Neuronal stem cell (in vitro differentiated cells): Measurements from ENCODE around the gene LAMB4.

ENCODE experiments used
- DNase-seq: peaks from one replicate; pipeline ENCODE4 v3.0.0-alpha.2; 2013; ENCODE audit warnings: low spot score
- H2AFZ ChIP-seq: one replicate; pipeline ENCODE4 v1.6.1; 2013; ENCODE audit warnings: mild to moderate bottlenecking, low read length, inconsistent platforms
- H2AK5ac ChIP-seq: 2 replicates; pipeline ENCODE4 v1.6.1; 2013; ENCODE audit warnings: low read depth, mild to moderate bottlenecking, inconsistent platforms, low read length, moderate library complexity, mixed read lengths
- H2BK120ac ChIP-seq: 2 replicates; pipeline ENCODE4 v1.6.1; 2013; ENCODE audit warnings: low read depth, mild to moderate bottlenecking, inconsistent platforms, low read length, moderate library complexity, mixed read lengths
- H2BK12ac ChIP-seq: one replicate; pipeline ENCODE4 v1.6.1; 2013; ENCODE audit warnings: low read length, inconsistent platforms
- H2BK15ac ChIP-seq: 2 replicates; pipeline ENCODE4 v1.6.1; 2013; ENCODE audit warnings: mild to moderate bottlenecking, low read length, inconsistent platforms, mixed read lengths
- H2BK5ac ChIP-seq: one replicate; pipeline ENCODE4 v1.6.1; 2013; ENCODE audit warnings: inconsistent platforms, mild to moderate bottlenecking, low read length, moderate library complexity
- H3K14ac ChIP-seq: one replicate; pipeline ENCODE4 v1.6.1; 2013; ENCODE audit warnings: low read length, inconsistent platforms
- H3K18ac ChIP-seq: 2 replicates; pipeline ENCODE4 v1.6.1; 2013; ENCODE audit warnings: low read length, inconsistent platforms
- H3K23ac ChIP-seq: 2 replicates; pipeline ENCODE4 v1.6.1; 2013; ENCODE audit warnings: low read depth, mild to moderate bottlenecking, mixed read lengths, low read length, inconsistent platforms; ENCODE audit not compliant: poor library complexity
- H3K27ac ChIP-seq: replicated peaks from 3 replicates; pipeline ENCODE4 v1.5.1; 2013; ENCODE audit warnings: low read length, inconsistent platforms
- H3K27me3 ChIP-seq, 3 experiments: 2 replicates each; pipeline ENCODE4 v1.6.1; 2013; ENCODE audit warnings: low read length in 3 of 3, mild to moderate bottlenecking in 2 of 3, inconsistent platforms in 1 of 3, low read depth in 1 of 3, mixed read lengths in 1 of 3, moderate library complexity in 1 of 3; ENCODE audit not compliant: control insufficient read depth in 3 of 3, insufficient read depth in 3 of 3
- H3K36me3 ChIP-seq, 2 donors: replicated peaks in 1 of 2; 2 replicates each; pipeline ENCODE4 v1.6.1; 2013; ENCODE audit warnings: low read length in 2 of 2; ENCODE audit not compliant: control insufficient read depth in 2 of 2, insufficient read depth in 2 of 2
- H3K4ac ChIP-seq: 2 replicates; pipeline ENCODE4 v1.6.1; 2013; ENCODE audit warnings: inconsistent platforms, mild to moderate bottlenecking, low read length, moderate library complexity
- H3K4me1 ChIP-seq, 2 donors: 1 replicate in 1 of 2; 2 replicates in 1 of 2; pipeline ENCODE4 v1.6.1; 2013; ENCODE audit warnings: low read length in 2 of 2, low read depth in 1 of 2; ENCODE audit not compliant: control insufficient read depth in 2 of 2, insufficient read depth in 1 of 2
- H3K4me2 ChIP-seq: one replicate; pipeline ENCODE4 v1.6.1; 2013; ENCODE audit warnings: mild to moderate bottlenecking, low read length, inconsistent platforms; ENCODE audit not compliant: insufficient read depth, poor library complexity, severe bottlenecking
- H3K4me3 ChIP-seq, 2 donors: 2 replicates each; pipeline ENCODE4 v1.5.1; 2013; ENCODE audit warnings: low read length in 2 of 2, mild to moderate bottlenecking in 2 of 2, inconsistent platforms in 1 of 2, moderate library complexity in 1 of 2
- H3K79me1 ChIP-seq: one replicate; pipeline ENCODE4 v1.6.1; 2013; ENCODE audit warnings: low read depth, mild to moderate bottlenecking, inconsistent platforms, low read length, moderate library complexity
- H3K9ac ChIP-seq: one replicate; pipeline ENCODE4 v1.6.1; 2013; ENCODE audit warnings: mild to moderate bottlenecking, low read depth, low read length, inconsistent platforms; ENCODE audit not compliant: poor library complexity
- H3K9me3 ChIP-seq, 2 donors: replicated peaks in 1 of 2; 2 replicates each; pipeline versions ENCODE3 to v1.6.1; 2013; ENCODE audit warnings: low read length in 2 of 2, mild to moderate bottlenecking in 2 of 2, inconsistent platforms in 1 of 2, low read depth in 1 of 2, mixed read lengths in 1 of 2, moderate library complexity in 1 of 2; ENCODE audit not compliant: control insufficient read depth in 2 of 2, insufficient read depth in 1 of 2
- H4K8ac ChIP-seq: one replicate; pipeline ENCODE4 v1.6.1; 2013; ENCODE audit warnings: low read depth, mild to moderate bottlenecking, inconsistent platforms, low read length, moderate library complexity
- H4K91ac ChIP-seq: one replicate; pipeline ENCODE4 v1.6.1; 2013; ENCODE audit warnings: low read length, low read depth, mild to moderate bottlenecking, inconsistent platforms; ENCODE audit not compliant: poor library complexity
- WGBS, 2 donors: extraction: QIAGEN DNeasy Blood & Tissue Kit; methylation state at CpG; one replicate each; pipeline ENCODE4 v1.1.7; 2013; ENCODE audit warnings: missing lambda C conversion rate in 2 of 2, mixed read lengths in 1 of 2; ENCODE audit not compliant: insufficient read length in 2 of 2, insufficient replicate concordance in 1 of 2; ENCODE audit errors: extremely low coverage in 2 of 2; 5-methylcytosine and 5-hydroxymethylcytosine counted together

Gene LAMB4

GRCh38 chr7:108067844-108068243 lies 62.3 kb downstream of the LAMB4 start:
- no peak overlapping the region for H3K4me2 ChIP-seq
- H4K8ac ChIP-seq = no peak overlapping the region
- H3K14ac ChIP-seq = no peak overlapping the region
- no peak overlapping the region for H2BK5ac ChIP-seq
- no peaks in the 10 kb centered on the region for H3K36me3 ChIP-seq
- H2BK120ac ChIP-seq = no peak overlapping the region
- peak overlapping the region; percentile 49 for H4K91ac ChIP-seq
- no peak overlapping the region for H2AK5ac ChIP-seq
- H2AFZ ChIP-seq = no peak overlapping the region
- no peak overlapping the region for H3K9ac ChIP-seq
- no peak for DNase-seq
- no peak overlapping the region for H2BK15ac ChIP-seq
- H3K23ac ChIP-seq = no peak overlapping the region
- H3K4me3 ChIP-seq = no peak overlapping the region
- no peaks in the 10 kb centered on the region for H3K79me1 ChIP-seq
- no peak overlapping the region for H2BK12ac ChIP-seq
- WGBS, 2 donors = no CpG with 5 or more reads among the region's 7 CpGs
- H3K4me1 ChIP-seq = no peaks in the 10 kb centered on the region
- H3K27ac ChIP-seq = no peak overlapping the region
- no peaks in the 10 kb centered on the region for H3K9me3 ChIP-seq
- peak overlapping the region; percentile 32 for H3K18ac ChIP-seq
- H3K27me3 ChIP-seq = no peaks in the 10 kb centered on the region
- H3K4ac ChIP-seq = no peak overlapping the region

GRCh38 chr7:108066486-108066885 lies 63.7 kb downstream of the LAMB4 start:
- no peak overlapping the region for H2AFZ ChIP-seq
- H2BK120ac ChIP-seq = no peak overlapping the region
- H3K4me3 ChIP-seq = peak overlapping the region in 1 of 2 donors; percentile 20
- H3K4me1 ChIP-seq = no peaks in the 10 kb centered on the region
- no peaks in the 10 kb centered on the region for H3K27me3 ChIP-seq
- H2BK15ac ChIP-seq = no peak overlapping the region
- H3K4ac ChIP-seq = no peak overlapping the region
- no peaks in the 10 kb centered on the region for H3K9me3 ChIP-seq
- no peak overlapping the region for H2AK5ac ChIP-seq
- DNase-seq = no peak
- H3K27ac ChIP-seq = no peak overlapping the region
- H3K4me2 ChIP-seq = no peak overlapping the region
- H3K23ac ChIP-seq = peak overlapping the region; percentile 62
- no peaks in the 10 kb centered on the region for H3K36me3 ChIP-seq
- H3K79me1 ChIP-seq = no peaks in the 10 kb centered on the region
- H4K91ac ChIP-seq = no peak overlapping the region
- no peak overlapping the region for H4K8ac ChIP-seq
- no peak overlapping the region for H3K9ac ChIP-seq
- WGBS, 2 donors = no CpG with 5 or more reads among the region's 9 CpGs
- no peak overlapping the region for H2BK5ac ChIP-seq
- H3K18ac ChIP-seq = peak overlapping the region; percentile 53
- H2BK12ac ChIP-seq = no peak overlapping the region
- H3K14ac ChIP-seq = no peak overlapping the region

GRCh38 chr7:108063520-108063933 lies 66.6 kb downstream of the LAMB4 start:
- Histone ChIP-seq H3K4me3 (no peak overlapping the region), H3K23ac (no peak overlapping the region), H3K27me3 (no peaks in the 10 kb centered on the region), H3K27ac (no peak overlapping the region), H2AFZ (no peak overlapping the region), H3K9me3 (no peaks in the 10 kb centered on the region), H3K4me1 (no peaks in the 10 kb centered on the region), H2BK120ac (no peak overlapping the region), H3K79me1 (no peaks in the 10 kb centered on the region), H3K9ac (no peak overlapping the region), H2BK5ac (no peak overlapping the region), H3K4me2 (no peak overlapping the region), H2BK15ac (no peak overlapping the region), H3K4ac (no peak overlapping the region), H3K18ac (no peak overlapping the region), H3K36me3 (no peaks in the 10 kb centered on the region), H2BK12ac (no peak overlapping the region), H3K14ac (no peak overlapping the region), H4K91ac (no peak overlapping the region), H2AK5ac (no peak overlapping the region), H4K8ac (no peak overlapping the region)
- DNase-seq = no peak
- no CpG with 5 or more reads among the region's 5 CpGs for WGBS, 2 donors

GRCh38 chr7:108062250-108063014 lies 67.7 kb downstream of the LAMB4 start:
- no peaks in the 10 kb centered on the region for H3K9me3 ChIP-seq
- H2BK12ac ChIP-seq = no peak overlapping the region
- H2BK15ac ChIP-seq = no peak overlapping the region
- no peak overlapping the region for H3K4ac ChIP-seq
- H3K36me3 ChIP-seq = no peaks in the 10 kb centered on the region
- H3K27me3 ChIP-seq = no peaks in the 10 kb centered on the region
- no peak overlapping the region for H4K8ac ChIP-seq
- H4K91ac ChIP-seq = no peak overlapping the region
- peak overlapping the region; percentile 1 for H2AFZ ChIP-seq
- H3K23ac ChIP-seq = no peak overlapping the region
- no peaks in the 10 kb centered on the region for H3K4me1 ChIP-seq
- no peak overlapping the region for H3K4me3 ChIP-seq
- H2AK5ac ChIP-seq = no peak overlapping the region
- no peak overlapping the region for H3K4me2 ChIP-seq
- H3K27ac ChIP-seq = no peak overlapping the region
- H3K9ac ChIP-seq = no peak overlapping the region
- H2BK5ac ChIP-seq = no peak overlapping the region
- H3K18ac ChIP-seq = no peak overlapping the region
- no CpG with 5 or more reads among the region's 5 CpGs for WGBS, 2 donors
- peak overlapping the region; percentile 79 for H3K14ac ChIP-seq
- no peaks in the 10 kb centered on the region for H3K79me1 ChIP-seq
- no peak for DNase-seq
- H2BK120ac ChIP-seq = no peak overlapping the region
